Testis (tissue), 2 donors: ENCODE measurements around the gene EPB41L2.

Source experiments
- POLR2A ChIP-seq: fragments of 450-650 bp; IDR thresholded peaks from one replicate; pipeline ENCODE4 v1.6.1; 2017; ENCODE audit warnings: antibody characterized with exemption, mild to moderate bottlenecking, moderate library complexity
- TF ChIP-seq, protein P1 (sequence below), 3 experiments: fragments of 450-650 bp in 2 of 3; fragments of 200-600 bp in 1 of 3; sonication (generic) in 1 of 3; IDR thresholded peaks; one replicate each; pipeline ENCODE4 v1.5.1; 2016 to 2019; ENCODE audit warnings: antibody characterized with exemption in 3 of 3, mild to moderate bottlenecking in 2 of 3, moderate library complexity in 1 of 3

DNA sequence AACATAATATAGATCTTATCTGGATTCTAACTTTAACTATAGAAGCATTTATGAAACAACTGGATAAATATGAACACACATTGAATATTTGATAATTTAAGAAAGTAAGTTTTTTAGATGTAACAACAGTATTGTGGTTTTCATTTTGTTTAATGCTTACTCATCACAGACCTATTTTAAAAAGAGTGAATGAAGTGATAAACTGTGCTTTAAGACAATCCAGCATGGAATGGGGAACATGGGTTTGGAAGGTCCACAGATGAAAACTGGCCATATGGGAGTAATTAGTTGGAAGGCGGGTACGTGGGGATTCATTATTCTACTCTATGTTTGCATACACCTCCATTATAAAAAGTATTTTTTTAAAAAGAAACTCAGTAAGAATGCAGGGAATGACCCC, 21.2 kb downstream of the EPB41L2 start:
- TF ChIP-seq, protein P1, sequence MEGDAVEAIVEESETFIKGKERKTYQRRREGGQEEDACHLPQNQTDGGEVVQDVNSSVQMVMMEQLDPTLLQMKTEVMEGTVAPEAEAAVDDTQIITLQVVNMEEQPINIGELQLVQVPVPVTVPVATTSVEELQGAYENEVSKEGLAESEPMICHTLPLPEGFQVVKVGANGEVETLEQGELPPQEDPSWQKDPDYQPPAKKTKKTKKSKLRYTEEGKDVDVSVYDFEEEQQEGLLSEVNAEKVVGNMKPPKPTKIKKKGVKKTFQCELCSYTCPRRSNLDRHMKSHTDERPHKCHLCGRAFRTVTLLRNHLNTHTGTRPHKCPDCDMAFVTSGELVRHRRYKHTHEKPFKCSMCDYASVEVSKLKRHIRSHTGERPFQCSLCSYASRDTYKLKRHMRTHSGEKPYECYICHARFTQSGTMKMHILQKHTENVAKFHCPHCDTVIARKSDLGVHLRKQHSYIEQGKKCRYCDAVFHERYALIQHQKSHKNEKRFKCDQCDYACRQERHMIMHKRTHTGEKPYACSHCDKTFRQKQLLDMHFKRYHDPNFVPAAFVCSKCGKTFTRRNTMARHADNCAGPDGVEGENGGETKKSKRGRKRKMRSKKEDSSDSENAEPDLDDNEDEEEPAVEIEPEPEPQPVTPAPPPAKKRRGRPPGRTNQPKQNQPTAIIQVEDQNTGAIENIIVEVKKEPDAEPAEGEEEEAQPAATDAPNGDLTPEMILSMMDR (IDR thresholded peaks at IDR 0.05), result no peak
- TF ChIP-seq POLR2A, result no peak
